K562 (cell line): ENCODE results near the gene RPP21.

ENCODE experiments used
- CTBP1 ChIP-seq: fragments of 450-650 bp; IDR thresholded peaks from 2 replicates; pipeline ENCODE4 v1.6.1; 2016; ENCODE audit warnings: borderline replicate concordance
- CTCF ChIP-seq, 3 experiments: IDR thresholded peaks in 2 of 3; conservative IDR thresholded peaks in 1 of 3; 2 replicates each; pipeline ENCODE4 v1.5.1; 2011 to 2012; ENCODE audit warnings: low read length in 3 of 3, mild to moderate bottlenecking in 3 of 3, control low read depth in 2 of 3, improper control_type of control experiment in 1 of 3, inconsistent platforms in 1 of 3, low read depth in 1 of 3, mixed read lengths in 1 of 3, moderate library complexity in 1 of 3; ENCODE audit not compliant: insufficient read depth in 2 of 3
- E2F3 ChIP-seq: fragments of 250-450 bp; sonication (Bioruptor Pico); IDR thresholded peaks from 2 replicates; pipeline ENCODE4 v1.4.0; 2020; ENCODE audit warnings: mild to moderate bottlenecking
- EGR1 ChIP-seq: fragments of 450-650 bp; conservative IDR thresholded peaks from 2 replicates; pipeline ENCODE4 v1.6.1; 2017; ENCODE audit warnings: mild to moderate bottlenecking
- HMG20A ChIP-seq: fragments of 450-650 bp; formaldehyde crosslinking; conservative IDR thresholded peaks from 2 replicates; pipeline ENCODE4 v1.4.0; 2020; ENCODE audit warnings: mild to moderate bottlenecking, mixed read lengths
- MYC ChIP-seq, 2 experiments: fragments of 250-450 bp in 1 of 2; sonication (Bioruptor Pico) in 1 of 2; IDR thresholded peaks; 2 replicates each; pipeline versions ENCODE4 v1.5.1 to v1.6.1; 2012 to 2021; ENCODE audit warnings: low read depth in 2 of 2, borderline replicate concordance in 1 of 2, improper control_type of control experiment in 1 of 2, low read length in 1 of 2, mild to moderate bottlenecking in 1 of 2, moderate library complexity in 1 of 2
- RAD51 ChIP-seq: fragments of 450-650 bp; IDR thresholded peaks from 2 replicates; pipeline ENCODE4 v1.7.1; 2016; ENCODE audit warnings: low read depth, mild to moderate bottlenecking, borderline replicate concordance
- ZNF347 ChIP-seq: fragments of 450-650 bp; formaldehyde crosslinking; IDR thresholded peaks from 2 replicates; pipeline ENCODE4 v1.4.0; 2020; ENCODE audit warnings: low read depth, mild to moderate bottlenecking, moderate library complexity
- TF ChIP-seq, protein P1 (sequence below): sonication (generic); formaldehyde crosslinking; IDR thresholded peaks from 2 replicates; pipeline ENCODE4 v1.8.1; 2023; ENCODE audit warnings: mild to moderate bottlenecking, missing genetic modification reagents
- TF ChIP-seq, protein P2 (sequence below), 2 experiments: fragments of 450-650 bp; IDR thresholded peaks; 2 replicates each; pipeline ENCODE4 v1.6.1; 2016

- TF ChIP-seq, protein P1, sequence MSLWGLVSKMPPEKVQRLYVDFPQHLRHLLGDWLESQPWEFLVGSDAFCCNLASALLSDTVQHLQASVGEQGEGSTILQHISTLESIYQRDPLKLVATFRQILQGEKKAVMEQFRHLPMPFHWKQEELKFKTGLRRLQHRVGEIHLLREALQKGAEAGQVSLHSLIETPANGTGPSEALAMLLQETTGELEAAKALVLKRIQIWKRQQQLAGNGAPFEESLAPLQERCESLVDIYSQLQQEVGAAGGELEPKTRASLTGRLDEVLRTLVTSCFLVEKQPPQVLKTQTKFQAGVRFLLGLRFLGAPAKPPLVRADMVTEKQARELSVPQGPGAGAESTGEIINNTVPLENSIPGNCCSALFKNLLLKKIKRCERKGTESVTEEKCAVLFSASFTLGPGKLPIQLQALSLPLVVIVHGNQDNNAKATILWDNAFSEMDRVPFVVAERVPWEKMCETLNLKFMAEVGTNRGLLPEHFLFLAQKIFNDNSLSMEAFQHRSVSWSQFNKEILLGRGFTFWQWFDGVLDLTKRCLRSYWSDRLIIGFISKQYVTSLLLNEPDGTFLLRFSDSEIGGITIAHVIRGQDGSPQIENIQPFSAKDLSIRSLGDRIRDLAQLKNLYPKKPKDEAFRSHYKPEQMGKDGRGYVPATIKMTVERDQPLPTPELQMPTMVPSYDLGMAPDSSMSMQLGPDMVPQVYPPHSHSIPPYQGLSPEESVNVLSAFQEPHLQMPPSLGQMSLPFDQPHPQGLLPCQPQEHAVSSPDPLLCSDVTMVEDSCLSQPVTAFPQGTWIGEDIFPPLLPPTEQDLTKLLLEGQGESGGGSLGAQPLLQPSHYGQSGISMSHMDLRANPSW = no peak
- no peak for TF ChIP-seq CTBP1
- TF ChIP-seq CTCF (IDR thresholded peaks at IDR 0.05 in 2 of 3, conservative IDR thresholded peaks at IDR 0.05 in 1 of 3; ENCODE audit: insufficient read depth in 2 of 3, low read depth in 1 of 3, low read length in 3 of 3) = peak in 2 of 3 experiments; percentile 19 to 20; a peak in 2 of 6 replicates
- TF ChIP-seq E2F3 (CRISPR knock-in tag) = no peak
- TF ChIP-seq, protein P2, sequence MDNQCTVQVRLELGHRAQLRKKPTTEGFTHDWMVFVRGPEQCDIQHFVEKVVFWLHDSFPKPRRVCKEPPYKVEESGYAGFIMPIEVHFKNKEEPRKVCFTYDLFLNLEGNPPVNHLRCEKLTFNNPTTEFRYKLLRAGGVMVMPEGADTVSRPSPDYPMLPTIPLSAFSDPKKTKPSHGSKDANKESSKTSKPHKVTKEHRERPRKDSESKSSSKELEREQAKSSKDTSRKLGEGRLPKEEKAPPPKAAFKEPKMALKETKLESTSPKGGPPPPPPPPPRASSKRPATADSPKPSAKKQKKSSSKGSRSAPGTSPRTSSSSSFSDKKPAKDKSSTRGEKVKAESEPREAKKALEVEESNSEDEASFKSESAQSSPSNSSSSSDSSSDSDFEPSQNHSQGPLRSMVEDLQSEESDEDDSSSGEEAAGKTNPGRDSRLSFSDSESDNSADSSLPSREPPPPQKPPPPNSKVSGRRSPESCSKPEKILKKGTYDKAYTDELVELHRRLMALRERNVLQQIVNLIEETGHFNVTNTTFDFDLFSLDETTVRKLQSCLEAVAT (IDR thresholded peaks at IDR 0.05) = no peak
- no peak for TF ChIP-seq EGR1
- TF ChIP-seq MYC (IDR thresholded peaks at IDR 0.05; ENCODE audit: low read depth, low read length) = no peak
- no peak for TF ChIP-seq MYC (CRISPR knock-in tag; IDR thresholded peaks at IDR 0.05; ENCODE audit: borderline replicate concordance, low read depth)
- no peak for TF ChIP-seq HMG20A (CRISPR knock-in tag)
- no peak for TF ChIP-seq RAD51
- no peak for TF ChIP-seq ZNF347 (CRISPR knock-in tag)
Observed at GRCh38 chr6:30364591-30364990, 19.6 kb downstream of the RPP21 start.
